Measurements from ENCODE around the gene SLC9A9.

SLC9A9 gene

DNA sequence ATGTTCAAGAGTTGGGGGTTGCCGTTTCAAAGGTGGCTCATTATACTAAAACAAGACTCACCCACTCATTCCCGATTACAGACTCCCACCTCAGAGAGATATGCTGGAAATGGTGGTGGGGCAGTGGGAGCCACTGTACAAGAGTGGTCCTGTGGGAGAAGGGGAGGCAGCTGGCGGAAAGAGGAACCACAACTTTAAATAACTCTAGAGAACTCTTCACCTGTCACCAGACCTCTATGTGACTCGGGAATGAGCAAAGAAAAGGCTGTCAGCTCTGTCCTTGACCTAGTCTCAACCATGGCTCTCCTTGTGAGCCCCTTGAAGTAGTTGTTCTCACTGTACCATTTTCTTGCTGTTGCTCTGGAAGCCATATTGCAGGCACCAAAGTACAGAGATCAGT lies 434.9 kb downstream of the SLC9A9 start:
- DNase-seq (ENCODE audit: low read depth): no peak

- DNase-seq (ENCODE audit: low read depth): no peak
These were observed 436.2 kb downstream of the SLC9A9 start for GRCh38 chr3:143412084-143412483.

- DNase-seq (ENCODE audit: low read depth): no peak
These were observed 438.0 kb downstream of the SLC9A9 start for GRCh38 chr3:143410259-143410658.

DNA sequence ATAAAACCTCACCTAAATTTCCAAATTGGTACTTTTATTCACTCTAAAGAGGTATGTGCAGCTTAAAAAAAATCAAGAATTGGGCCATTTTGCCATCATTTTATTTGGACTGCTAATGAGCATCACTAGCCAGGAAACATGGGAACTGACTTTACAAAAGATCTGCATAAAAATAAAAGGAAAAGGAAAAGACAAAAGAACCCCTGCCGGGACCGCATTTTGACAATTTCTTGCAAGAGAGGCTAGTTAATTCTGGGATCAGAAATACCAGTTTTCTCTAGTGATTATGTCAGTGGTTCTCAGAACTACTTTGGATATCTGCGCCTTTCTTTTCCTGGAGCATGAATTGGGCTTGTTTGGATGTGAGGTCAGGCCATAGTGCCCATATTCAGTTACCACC lies 439.5 kb downstream of the SLC9A9 start:
- no peak for DNase-seq (ENCODE audit: low read depth)

GRCh38 chr3:143402602-143403001 lies 445.7 kb downstream of the SLC9A9 start:
- DNase-seq (ENCODE audit: low read depth): no peak

- no peak for DNase-seq (ENCODE audit: low read depth)
These were observed 451.5 kb downstream of the SLC9A9 start for GRCh38 chr3:143396790-143397189.

DNA sequence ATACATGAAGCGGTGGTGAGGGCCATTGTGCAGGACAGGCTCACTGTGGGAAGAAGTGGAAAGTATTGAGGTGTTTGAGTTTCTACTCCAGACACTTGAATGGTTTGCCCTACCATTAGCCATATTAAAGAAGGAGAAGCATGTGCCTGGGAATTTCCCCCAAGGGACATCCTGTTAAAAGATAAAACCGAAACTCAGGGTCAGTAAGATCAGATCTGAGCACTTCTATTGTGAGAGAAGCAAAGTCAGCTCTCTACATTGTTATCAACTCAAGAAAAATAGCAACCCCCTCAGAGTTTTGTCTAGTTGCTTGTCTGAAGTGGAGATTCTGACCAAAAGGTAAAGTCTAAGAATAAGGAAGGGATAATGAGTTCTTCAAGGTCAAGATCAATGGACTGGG lies 458.9 kb downstream of the SLC9A9 start:
- DNase-seq (ENCODE audit: low read depth): no peak

- DNase-seq (ENCODE audit: low read depth): no peak
These were observed 460.8 kb downstream of the SLC9A9 start for GRCh38 chr3:143387425-143387824.

DNA sequence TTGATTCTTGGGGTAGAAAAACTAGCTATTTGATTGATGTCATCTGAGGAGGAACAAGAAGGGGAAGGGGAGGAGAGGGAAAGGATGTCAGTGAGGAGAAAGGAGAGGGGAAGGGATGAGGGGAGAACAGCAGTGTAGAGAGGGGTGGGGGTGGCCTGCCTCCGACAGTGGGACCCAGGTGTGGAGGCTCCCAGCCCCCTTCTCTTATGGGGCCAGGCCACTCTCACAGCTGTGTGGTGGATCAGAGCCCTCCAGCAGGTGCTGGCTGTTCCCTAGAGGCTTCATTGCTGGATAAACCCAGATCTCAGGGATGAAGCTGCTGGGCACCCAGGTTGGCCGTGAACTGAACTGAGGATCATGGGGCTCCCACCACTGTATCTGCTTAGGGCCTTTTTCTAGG lies 464.2 kb downstream of the SLC9A9 start:
- DNase-seq (ENCODE audit: low read depth): no peak

- no peak for DNase-seq (ENCODE audit: low read depth)
These were observed 464.8 kb downstream of the SLC9A9 start for GRCh38 chr3:143383421-143383820.

- DNase-seq (ENCODE audit: low read depth): no peak
These were observed 465.5 kb downstream of the SLC9A9 start for GRCh38 chr3:143382816-143383215.

GRCh38 chr3:143380449-143380848 lies 467.8 kb downstream of the SLC9A9 start:
- no peak for DNase-seq (ENCODE audit: low read depth)

DNA sequence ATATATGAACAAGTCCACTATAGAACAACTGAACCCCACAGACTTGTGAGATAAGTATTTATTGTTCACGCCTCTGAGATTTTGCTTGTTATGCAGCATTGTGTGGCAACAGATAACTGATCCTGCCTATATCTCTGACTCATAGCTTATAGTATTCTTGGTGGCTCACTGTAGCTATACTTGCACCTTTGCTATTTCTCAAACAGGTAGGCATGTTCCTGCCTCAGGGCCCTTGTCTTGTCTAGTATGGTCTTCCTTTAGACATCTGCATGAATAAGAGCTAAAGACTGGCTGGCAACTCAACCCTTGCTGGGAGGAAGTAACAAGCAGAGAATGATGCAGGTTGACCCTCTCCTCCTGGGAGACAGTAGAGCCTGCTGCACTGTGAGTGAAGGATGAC lies 472.6 kb downstream of the SLC9A9 start:
- DNase-seq (ENCODE audit: low read depth): no peak

DNA sequence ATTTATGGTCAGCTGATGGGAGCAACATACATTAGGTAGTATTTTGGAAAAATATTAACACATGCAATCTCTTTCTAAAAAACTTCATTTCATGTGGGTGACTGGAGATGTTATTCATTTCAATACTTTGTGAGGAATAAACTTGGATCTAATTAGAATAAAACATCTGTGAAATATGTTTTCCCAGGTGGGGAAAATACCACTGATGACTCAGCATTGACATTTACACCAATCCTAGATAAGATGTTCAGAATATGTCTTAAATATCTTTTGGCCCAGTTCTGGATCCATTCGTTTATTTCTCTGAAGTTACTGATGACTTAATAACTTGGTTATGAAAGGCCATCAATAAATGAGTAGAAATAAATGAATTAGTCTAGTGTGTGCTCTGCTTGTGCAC lies 481.1 kb downstream of the SLC9A9 start:
- no peak for DNase-seq (ENCODE audit: low read depth)

DNA sequence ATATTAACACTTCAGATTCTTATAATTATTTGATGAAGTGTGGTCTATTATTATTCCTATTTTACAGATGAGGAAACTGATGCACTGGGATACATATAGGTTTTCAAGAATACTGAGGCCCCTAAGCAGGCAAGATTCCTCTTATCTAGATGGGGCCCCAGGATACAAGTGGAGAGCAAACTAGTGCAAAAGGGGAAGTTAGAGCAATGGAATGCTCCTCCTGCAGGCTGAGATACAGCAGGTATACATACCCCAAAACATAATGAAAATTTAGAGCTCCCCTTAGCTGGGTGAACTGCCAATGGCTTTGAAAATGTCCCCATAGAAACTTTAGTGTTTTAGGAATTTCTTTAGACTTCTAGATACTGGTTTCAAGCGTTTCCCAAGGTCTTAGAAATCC lies 481.6 kb downstream of the SLC9A9 start:
- no peak for DNase-seq (ENCODE audit: low read depth)

- DNase-seq (ENCODE audit: low read depth): no peak
These were observed 484.3 kb downstream of the SLC9A9 start for GRCh38 chr3:143363949-143364348.

DNA sequence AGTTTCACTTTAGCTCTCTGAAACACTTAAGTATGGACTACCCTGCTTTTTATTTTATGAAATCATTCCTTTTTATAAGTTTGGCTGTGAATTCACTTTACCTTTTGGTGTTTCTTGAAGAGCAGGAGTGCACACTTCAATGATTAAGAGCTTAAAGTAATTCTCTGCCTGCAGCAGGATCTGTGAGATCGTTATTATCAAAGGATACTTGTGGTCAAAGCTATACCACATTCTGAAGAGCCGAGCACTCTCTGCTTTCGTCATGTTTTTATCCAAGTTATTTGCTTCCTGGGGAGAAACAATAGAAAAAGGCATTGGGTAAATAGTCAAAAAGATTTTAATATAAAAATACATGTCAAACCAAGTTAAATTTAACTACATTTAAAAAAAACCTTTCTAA lies 485.0 kb downstream of the SLC9A9 start:
- no peak for DNase-seq (ENCODE audit: low read depth)

DNA sequence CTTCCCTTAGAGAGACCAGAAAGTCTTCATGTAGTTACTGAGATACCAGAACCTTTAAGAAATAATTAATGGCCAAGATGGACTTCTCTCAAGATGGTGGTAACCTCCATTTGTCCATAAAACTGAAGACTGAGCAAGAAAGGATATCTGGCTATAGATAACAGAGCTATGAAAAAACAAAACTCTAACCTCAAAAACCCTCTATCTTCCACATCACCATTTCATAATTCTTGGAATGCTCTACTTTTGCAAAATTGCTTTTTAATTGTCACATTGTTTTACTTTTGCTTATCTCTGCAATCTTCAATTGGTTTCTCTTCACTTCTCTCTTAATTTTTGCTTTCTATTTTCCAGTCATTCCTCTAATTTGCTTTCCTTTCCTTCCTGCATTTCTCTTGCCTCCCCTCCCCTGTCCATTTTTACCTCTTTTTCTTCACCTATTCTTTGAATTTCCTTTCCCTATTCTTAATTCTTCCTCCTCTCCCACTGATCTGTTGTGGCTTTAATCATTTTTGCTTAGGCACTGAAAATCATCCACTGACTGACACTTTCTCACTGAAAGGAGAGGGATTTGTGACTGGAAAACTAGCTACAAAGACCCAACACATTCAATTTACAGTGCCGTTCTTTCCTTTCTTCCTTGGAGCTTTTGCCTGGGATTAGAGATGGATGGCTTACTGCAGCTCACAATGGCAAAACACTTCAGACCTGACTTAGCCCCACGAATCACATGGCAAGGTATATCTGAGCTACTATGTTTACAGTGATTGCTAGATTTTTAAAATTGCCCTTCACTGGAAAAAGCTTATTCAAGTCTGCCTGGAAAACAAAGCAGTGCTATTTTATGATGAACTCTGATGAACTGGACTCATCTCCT lies 485.9 kb downstream of the SLC9A9 start:
- no peak for DNase-seq (ENCODE audit: low read depth)

DNA sequence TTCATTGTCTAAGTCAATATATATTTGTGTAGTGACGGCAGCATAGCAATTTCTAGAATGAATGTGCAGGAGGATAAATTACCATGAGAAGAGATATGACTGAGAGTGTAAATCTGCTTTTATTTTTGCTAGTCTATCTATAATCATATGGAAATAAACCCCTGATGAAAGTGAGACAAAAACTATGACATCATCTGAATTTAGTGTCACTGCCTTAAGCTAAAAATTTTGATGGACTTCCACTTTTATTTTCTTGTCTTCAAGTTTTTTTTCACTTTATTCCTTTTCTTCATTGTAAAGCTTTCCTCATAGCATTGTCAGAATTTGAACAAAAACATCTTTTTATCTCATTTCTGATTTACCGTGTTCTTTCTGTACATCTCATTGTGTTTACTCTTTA lies 486.7 kb downstream of the SLC9A9 start:
- DNase-seq (ENCODE audit: low read depth): no peak

GRCh38 chr3:143360244-143360643 lies 488.0 kb downstream of the SLC9A9 start:
- DNase-seq (ENCODE audit: low read depth): no peak

GRCh38 chr3:143358793-143359491 lies 489.3 kb downstream of the SLC9A9 start:
- no peak for DNase-seq (ENCODE audit: low read depth)

DNA sequence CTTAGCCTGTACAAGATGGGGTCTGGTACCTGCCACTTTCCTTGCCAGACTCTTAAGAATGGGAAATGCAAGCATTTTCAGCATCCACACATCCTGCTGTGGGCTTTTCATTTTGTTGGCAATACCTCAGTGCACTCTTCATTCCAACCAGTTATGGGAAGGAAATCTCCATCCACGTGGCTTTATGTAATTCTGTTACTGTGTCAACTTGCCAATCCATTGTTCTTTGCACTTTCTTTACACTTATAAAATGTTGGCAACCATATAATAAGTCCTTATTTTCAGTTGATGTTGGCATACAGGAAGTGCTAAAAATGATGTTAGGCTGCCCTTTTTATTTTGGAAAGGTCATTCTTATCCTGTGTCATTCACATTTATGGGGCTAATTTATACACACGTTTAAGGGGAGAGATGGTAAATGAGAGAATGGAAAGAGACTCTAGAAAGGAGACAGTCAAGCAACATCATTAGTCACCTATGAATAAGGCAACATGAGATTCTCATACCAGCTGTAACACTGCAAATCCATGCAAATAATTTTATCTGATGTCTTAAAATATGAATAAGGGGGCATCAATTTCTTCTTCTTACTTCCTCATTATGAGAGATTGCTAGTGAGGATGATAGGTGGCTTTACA lies 490.0 kb downstream of the SLC9A9 start:
- DNase-seq (ENCODE audit: low read depth): no peak

GRCh38 chr3:143357700-143358099 lies 490.6 kb downstream of the SLC9A9 start:
- DNase-seq (ENCODE audit: low read depth): no peak

Measured in T follicular helper cell (primary cell).